ENCODE measurements around the gene ANKRD27.

ANKRD27 gene

DNA sequence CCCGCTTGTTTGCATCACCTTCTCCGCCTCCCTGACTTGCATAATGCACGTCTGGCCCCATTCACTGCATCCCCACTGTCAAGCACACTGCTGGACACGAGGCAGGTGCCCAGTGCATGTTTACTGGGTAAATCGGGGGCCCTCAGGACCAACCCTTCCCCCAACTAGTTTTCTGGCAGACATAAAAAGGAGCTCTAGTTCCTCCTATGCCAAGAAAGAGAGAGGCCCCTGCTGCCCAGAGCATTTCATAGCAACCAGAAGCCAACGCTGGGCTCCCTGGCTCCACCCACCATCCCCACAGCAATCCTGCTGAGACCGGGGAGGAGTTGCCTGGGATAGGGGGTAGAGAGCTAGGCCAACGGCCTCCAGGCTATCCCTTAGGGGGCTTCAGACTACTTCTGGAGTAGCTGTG lies 23.2 kb downstream of the ANKRD27 start:
- no peak for DNase-seq

DNA sequence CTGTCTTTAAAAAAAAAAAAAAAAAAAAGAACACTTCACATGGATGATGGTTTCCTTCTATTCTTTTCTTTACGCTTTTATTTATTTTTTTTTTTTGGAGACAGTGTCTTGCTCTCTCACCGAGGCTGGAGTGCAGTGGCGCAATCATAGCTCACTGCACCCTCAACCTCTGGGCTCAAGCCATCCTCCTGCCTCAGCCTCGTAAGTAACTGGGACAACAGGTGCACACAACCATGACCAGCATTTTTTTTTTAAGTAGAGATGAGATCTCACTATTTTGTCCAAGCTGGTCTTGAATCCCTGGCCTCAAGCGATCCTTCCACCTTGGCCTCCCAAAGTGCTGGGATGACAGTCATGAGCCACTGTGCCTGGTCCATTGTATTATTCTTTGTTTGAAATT lies 24.3 kb downstream of the ANKRD27 start:
- DNase-seq: no peak

DNA sequence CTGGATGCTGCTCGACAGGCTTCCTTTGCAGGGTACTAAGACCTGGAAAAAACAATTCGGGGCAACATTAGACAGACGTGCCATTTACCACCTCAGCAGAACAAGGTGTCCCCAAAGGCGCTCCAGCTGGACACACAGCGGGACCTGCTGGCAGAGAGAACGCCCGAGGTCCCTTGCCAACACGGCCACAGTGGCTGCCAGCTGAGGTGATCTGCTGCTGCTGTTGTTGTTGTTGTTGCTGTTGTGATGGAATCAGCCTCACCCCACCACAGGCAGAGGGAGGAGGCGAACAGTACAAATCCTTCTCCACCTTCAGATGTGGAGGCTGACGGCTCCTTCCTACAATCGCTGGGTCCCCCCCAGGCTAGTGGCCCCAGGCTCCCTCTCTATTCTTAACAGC lies 25.2 kb downstream of the ANKRD27 start:
- no peak for DNase-seq

DNA sequence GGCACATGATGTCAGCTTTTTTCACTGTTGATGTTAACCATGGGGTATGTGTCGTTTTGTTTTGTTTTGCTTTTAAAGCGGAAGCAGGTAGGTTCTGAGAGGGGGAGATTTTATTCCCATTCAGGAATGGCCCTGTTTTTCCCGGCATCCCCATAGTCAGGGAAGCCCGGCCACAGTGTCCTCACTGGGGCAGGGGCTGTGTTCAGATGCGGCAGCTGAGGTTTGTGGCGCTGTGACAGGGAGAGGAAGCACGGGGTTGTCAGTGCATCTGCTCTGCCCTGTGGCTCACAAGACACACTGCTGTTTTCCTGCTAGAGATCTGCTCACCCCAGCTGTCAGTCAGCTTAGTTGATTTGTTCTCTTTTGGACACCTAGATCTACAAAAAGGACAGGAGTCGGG lies 27.6 kb downstream of the ANKRD27 start:
- no peak for DNase-seq

DNA sequence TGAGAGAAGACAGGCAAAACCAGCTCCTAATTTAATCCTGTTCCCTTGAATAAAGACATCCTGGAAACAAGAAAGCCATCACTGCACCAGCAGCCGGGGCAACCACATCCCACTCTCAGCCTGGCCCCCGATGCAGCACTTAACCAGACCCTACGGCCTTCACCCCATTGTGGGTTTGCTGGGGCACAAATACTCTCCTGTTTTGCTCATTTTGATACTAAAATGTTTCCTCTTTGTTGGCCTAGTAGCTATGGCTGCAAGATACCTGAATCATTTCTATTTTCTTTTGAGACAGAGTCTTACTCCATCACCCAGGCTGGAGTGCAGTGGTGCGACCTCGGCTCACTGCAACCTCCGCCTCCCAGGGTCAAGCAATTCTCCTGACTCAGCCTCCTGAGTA lies 28.4 kb downstream of the ANKRD27 start:
- no peak for DNase-seq

DNA sequence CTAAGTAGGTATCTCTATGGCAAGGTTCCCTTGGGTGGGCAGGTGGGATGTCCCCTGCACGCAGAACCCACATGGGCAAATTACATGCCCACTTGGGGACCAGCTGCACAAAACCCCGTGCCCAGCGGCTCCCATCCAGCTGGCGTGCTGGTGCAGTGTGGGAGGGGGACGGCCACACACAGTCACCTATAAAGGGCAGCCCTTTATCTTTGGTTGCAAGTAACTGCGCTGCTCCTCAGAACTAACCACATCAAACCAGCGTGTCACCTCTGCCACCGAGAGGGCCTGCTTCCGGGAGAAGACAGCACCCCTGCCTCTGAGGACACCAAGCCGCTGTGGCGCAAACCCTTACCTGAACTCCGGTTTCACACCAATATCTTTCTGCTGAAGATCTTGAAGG lies 32.2 kb downstream of the ANKRD27 start:
- no peak for DNase-seq

DNA sequence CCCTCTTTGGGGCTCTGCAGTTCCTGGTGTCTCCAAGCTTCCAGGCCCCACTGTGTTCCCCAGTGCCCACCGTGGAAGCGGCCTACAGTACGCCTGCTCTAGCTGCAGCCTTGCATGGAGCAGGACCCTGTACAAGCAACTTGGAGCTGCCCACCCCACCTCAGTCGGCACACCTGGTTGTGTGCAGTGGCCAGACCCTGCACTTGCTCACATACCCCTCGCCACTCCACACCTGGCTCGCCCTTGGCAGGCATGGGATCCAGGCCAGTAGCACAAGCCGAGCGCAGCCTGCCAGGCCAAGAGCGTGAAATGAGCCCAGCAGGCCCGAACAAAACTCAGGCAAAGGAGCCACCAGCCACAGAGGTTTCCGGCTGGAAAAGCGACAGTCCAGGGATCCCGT lies 36.4 kb downstream of the ANKRD27 start:
- no peak for DNase-seq

DNA sequence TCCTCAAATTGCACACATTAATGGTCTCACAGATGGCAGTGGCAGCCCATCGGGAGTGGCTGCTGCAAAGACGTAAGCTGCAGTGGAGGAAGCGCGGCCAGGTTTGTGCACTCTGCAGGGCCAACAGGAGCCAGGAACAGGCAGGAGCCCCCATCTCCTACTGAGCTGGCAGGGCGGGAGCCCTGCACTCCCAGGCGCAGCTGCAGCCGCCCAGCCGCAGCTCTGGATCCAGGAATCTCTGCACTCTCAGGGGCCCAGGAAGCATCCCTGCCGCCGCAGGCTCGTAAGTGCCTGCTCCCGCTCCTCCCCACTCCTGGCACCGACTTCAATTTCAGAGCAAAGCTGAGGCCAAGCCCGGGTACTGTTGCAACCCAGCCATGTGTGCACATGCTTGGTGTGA lies 37.5 kb downstream of the ANKRD27 start:
- DNase-seq: no peak

DNA sequence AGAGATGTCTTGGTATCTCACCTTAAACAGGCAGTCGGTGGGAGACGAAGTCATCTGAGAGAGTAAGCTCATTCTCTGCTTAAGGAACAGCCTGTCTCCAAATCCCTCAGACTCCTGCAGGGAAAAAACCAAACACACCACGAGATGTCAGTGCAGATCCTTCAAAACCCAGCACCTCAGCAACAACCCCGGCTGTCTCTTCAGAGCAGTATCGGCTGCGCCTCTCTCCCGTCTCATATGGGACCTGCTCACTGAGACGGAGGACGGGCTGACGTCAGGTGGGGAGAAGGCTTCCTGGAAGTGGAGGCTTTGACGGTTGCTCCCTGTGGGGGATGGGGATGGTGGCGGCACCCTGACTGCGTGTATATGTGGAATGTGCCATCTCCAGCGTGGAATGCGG lies 43.6 kb downstream of the ANKRD27 start:
- DNase-seq: no peak

DNA sequence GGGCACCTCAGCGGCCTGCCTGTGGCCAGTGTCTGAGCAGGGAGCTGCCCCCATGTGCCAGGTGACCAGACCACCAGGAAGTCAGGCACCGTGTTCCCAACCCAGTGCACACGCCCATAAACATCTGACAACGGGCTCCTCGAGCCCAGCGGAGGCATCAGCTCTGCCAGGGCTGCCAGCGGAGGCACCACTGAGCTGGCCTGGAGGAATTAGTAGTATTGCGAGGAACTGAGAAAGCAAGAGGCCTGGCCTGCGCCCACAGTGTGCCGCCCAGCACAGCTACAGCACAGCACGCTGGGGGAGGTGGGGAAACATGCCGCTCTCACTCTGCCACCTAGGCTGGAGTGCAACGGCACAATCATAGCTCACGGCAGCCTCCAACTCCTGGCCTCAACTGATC lies 44.6 kb downstream of the ANKRD27 start:
- DNase-seq: no peak

DNA sequence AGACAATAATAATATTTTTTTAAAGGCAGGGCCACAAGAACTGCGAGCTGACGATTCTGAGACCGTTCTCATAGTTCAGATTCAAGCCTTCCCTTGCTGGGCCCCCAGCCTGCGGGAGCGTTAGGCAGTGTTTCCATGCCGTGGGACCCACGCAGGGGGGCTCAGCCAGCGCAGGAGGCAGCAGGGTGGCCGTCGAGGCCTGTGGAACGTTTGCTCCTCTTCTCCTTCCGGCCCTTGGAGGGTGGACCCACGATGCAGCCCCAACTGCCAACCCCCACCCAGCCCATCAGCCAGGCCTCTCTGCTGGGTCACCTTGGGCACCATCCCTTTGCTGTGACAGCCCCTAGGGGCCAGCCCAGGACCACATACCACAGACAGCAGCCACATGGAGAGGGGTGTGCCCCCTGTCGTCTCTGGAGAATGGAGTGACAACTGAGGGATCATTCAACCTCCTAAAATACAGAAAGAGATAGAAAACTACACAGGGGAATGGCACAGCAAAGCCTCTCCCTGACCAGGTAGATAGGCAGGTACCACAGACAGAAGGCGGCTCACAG lies 47.2 kb downstream of the ANKRD27 start:
- DNase-seq: no peak

DNA sequence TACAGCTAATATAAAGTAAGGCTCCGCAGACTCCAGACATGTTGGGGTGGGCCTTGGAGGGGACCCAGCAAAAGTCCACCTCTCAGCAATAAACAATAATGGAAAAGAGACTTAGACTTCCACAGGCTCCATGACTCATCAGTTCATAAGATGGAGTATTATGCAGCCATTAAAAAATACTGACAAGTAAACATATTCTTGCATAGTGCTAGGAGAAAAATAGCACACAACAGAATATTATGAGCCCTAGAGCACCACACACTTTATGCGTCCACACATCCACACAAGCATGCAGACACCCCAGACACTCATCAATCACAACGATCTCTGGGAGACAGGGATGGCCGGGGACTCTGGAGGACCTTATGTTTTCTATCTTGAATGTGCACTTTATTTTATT lies 48.0 kb downstream of the ANKRD27 start:
- no peak for DNase-seq

DNA sequence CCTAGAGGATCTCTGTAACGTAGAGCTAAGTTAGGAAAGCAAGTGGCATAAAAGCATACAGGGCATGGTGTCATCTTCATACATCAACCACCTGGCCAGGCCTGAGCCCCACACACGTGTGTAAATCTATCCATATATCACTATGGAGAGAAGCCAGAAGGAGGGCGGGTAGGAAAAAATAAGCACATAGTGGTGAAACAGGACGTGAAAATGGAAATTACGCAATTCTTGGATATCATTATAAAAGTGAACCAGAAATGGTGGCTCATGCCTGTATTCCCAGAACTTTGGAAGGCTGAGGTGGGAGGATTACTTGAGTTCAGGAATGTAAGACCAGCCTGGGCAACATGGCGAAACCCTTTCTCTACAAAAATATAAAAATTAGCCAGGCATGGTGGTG lies 50.6 kb downstream of the ANKRD27 start:
- DNase-seq: no peak

DNA sequence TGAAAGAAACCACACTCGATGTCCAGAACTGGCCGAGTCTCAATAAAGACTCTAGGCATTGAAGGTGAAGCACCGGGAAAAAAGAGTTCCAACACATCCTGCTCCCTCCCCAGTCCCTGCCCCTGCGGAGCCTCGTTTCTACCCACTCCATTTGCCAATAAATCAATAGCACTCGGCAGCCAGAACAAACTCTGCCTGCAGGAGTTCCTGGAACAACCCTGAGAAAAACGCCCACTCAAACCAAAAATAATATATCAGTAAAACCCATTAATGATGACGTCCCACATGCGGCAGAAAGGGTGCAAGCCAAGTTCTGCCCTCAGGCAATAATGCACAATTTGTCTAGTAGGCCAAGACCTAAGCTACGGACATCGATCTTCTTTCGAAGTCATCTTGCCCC lies 53.0 kb downstream of the ANKRD27 start:
- DNase-seq: no peak

DNA sequence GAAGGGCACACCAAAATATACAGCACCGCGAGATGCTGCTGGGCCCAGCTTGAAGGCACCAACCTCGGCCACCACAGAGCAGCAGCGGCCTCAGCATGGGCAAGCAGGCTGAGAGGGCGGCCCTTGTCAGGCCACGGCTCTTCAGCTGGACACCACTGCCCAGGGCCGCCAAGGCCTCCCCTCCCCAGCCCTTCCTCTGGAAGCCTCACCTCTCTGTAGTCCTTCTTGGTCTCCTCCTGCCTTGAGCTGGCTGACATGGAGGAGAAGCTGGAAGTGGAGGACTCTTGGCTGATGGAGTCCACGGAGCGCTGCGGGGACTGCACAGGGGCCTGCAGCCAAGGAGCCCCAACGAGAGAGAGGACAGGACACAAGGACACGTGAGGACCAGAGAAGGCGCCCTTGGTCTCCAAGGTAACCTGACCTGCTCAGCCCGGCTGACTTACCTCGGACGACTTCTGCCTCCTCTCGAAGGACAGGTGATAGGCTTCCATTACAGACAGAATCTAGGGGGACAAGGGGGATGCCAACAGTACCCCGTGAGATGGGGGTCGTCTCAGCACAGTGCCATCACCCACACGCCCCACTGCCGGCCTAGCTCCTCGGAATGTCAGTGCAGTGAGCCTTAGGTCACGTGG lies 55.8 kb downstream of the ANKRD27 start:
- DNase-seq: no peak

DNA sequence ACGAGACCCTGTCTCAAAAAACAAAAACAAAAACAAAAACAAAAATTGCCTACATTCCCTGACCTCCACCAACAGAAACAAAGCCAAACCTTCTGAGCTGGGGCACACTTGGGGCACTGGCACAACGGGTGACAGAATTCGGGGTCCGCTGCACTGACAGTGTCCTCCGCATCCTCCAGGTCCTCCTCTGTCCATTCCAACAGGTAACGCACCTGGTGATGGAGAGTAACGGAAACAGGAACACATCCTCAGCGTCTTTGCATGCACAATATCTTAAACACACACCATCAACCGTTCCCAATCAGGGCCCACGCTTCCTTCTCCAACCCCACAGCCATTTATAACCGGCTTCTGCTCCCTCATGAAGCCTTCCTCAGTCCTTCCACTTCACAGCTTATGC lies 59.4 kb downstream of the ANKRD27 start:
- DNase-seq: no peak

DNA sequence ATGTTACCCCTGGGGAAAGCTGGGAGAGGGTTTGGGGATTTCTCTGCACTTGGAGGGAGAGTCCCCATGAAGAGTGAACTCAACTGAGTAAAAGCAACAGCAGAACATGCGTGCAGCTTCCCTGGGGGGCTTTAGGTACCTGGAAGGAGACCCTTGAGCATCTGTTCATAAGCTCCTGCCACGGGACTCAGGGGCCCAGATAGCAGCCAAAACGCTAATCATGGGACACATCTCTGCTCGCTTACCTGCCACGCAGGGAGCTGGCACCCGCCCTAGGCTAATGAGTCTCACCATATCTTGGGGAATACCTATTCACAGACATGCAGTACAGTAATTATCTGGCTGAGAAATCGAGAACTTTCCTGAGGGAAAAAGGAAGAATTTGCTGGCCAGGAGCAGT lies 60.1 kb downstream of the ANKRD27 start:
- no peak for DNase-seq

DNA sequence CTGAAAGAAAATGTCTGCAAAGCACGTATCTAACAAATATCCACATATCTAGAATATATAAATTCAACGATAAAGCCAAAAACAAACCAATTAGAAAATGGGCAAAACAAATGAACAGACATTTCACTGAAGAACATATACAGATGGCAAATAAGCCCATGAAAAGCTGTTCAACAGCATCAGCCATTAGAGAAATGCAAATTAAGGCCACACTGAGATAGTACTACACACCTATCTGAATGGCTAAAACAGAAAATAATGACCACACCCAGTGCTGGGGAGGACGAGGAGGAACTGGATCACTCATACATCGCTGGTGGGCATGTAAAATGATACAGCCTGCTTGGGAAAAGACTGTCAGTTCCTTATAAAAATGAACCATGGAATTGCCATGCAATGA lies 62.0 kb downstream of the ANKRD27 start:
- no peak for DNase-seq

DNA sequence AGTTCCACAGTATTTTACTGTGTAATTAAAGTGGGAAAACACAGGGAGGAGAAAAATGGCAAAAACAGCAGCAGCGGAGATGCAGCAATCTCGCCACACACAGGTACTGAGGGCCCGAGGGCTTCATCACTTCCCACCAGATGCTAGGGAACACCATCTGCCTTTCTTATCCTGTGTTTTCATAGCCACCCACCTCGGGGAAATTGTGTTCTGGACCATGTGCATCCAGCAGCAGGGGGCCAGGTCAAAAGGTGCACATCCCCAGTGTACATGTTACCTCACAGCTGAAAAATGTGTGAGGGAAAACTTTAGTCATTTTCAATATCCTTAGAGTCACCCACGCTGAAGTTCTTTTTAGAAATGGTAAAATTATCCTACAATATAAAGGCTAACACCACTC lies 63.8 kb downstream of the ANKRD27 start:
- peak; percentile 54 for DNase-seq

DNA sequence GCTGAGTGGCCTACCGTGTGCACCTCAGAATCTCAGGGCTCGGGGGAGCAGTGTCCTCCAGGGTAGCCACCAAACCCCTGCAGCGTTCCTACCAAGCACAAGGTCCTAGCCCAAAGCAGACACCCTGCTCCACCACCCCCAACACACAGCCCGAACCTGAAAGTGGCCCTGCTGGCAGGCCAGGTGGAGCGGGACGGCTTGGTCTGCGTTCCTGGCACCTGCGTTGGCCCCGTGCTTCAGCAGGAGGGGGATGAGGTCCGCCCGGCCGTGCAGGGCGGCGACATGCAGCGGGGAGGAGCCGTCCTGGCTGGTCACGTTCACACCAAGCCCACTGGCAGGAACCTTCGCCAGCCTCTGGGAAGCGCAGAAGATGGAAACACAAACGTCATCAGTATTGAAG lies 67.5 kb downstream of the ANKRD27 start:
- no peak for DNase-seq

DNA sequence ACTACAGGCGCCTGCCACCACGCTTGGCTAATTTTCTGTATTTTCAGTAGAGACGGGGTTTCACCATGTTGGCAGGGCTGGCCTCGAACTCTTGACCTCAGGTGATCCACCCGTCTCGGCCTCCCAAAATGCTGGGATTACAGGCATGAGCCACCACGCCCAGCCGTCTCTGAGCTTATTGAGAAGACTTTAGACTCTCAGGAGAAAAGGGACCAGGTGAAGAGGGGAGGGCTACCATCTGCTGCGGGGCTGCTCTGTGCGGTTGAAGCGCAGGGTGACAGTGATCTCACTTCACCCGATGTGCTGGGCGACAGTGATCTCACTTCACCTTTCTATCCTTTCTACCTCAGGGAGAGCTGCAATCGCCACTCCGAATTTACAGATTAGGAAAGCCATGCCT lies 68.7 kb downstream of the ANKRD27 start:
- peak; percentile 14 for DNase-seq

DNA sequence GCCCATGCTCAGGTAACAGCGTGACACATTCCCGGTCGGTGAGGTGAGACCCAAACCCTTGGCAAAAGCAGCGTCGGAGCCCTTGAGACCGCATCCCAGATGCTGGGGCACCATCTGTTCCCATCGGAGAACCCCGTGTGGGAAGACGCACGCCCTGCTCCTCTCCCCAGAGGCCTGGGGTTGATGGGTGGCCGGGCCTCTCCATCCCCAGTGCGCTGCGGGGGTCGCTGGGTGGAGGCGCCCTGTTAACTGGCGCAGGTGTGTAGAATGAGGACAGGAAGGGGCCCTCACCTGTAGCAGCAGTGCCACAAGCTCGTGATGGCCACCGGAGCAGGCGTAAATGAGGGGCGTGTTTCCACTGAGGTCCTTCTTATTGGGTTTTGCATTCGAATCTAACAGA lies 69.4 kb downstream of the ANKRD27 start:
- peak; percentile 57 for DNase-seq

DNA sequence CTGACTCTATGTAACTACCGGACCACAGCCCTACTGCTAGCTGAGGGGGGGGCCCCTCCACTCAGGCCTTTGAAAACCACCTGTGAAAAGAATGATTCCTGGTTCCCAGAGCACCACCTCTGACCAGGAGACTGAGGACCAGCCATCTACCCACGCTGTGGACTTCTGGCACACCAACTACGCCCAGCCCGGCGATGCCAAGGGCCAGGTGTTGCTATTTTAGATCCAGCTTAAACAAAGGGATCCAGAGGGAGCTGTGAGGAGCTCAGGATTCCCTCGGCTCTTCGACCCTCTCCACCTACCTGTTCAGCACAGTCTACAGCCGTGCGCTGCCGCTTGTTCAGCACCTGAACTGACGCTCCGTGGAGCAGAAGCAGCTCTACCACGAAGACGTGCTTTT lies 71.0 kb downstream of the ANKRD27 start:
- DNase-seq: no peak

DNA sequence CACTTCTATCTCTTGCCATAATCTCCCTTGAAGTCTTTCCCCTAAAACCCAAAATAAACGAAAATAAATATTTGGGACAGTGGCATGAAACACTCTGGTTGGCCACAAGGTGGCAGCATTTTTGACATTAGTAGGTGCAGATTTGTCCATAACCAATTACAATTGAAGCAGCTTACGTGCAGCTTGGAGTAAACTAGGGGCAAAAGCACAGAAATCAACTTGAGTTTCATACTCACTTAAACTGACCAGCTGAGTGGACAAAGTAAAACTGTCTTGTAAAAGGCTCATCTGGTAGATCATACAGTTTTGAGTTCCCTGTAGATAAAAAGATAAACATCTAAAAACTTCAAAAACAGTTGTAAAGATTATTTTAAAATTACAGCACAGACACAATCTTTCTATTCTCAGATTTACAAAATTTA lies 75.2 kb downstream of the ANKRD27 start:
- DNase-seq: peak; percentile 5

DNA sequence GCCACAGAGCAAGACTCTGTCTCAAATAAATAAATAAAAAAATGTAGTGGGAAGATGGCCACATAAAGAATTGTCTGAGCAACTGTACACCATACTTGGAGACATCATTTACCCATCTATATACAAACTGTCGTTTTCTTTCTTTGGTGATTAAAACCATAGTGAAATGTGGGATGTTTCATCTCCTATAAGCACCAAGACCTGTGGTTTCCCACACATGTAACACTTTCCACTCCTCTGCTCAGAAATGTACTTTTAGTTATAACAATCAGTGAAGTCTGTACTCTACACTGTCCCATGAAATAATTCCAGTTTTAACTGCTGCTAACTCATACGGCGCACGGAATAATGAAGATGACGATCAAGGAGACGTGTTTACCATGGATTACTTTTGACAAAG lies 75.7 kb downstream of the ANKRD27 start:
- no peak for DNase-seq

DNA sequence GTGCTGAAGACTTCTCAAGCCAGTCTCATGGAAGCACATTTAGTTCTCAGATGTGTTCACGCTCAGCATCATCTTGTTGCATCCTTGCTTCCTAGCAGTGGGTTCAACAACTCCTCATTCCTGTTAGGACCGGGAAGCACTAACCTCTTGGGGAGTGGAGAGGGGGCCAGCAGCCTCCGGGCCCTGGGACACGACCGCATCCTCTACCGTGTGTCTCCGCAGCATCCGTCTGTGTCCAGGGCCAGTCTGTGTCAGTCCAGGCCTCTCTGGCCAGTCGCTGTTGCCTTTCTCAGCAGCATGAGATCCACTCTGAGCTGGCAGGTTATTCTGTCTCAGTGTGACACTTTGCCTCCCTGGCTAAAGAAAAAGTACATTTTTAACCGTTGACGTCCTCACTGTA lies 77.0 kb downstream of the ANKRD27 start:
- DNase-seq: no peak

Measured in NCI-H2171 (cell line).